Activated CD4-positive, alpha-beta T cell treated with anti-CD3 and anti-CD28 coated beads for 4 hours (primary cell): ENCODE data around the gene DLL4.
A peak's percentile ranks its signal among the peaks of the same experiment; 100 is the strongest.
"Not testable (repeated sequence)": the region's sequence is repeated elsewhere in the genome, so short reads cannot be mapped to it uniquely, and the experiment has no call there.

Experiments used
- DNase-seq, 2 donors: peaks; one replicate each; pipeline ENCODE4 v3.0.0-alpha.2; 2020

Gene DLL4

DNA sequence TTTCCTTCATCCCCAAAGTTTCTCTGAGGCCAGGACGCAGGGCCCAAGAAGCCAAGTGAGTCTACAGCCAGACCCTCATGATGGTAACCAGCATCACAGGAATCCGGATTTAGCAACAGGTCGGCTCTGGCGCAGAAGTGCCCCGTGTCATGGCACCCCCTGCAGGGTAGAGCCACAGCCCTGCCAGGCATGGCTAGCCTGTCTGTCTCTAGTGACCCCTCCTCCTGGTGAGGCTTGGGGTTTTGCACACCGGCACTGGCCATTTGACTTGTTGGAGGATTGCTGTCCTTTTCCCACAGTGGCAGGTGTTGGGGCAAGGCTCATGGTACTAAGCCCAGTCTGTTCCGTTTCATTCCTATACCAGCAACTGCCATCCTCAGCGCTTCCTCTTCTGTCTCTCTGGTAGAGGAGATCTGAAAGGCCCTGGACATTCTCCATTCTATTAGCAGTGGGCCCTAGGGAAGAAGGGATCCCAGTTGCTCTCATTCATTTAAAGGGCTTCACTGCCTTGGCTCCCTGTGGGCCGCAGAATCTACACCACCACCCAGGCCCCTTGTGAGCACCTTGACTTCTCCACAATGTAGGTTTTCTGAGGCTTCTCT is 14.7 kb downstream of the DLL4 start:
- DNase-seq, result no peak

DNA sequence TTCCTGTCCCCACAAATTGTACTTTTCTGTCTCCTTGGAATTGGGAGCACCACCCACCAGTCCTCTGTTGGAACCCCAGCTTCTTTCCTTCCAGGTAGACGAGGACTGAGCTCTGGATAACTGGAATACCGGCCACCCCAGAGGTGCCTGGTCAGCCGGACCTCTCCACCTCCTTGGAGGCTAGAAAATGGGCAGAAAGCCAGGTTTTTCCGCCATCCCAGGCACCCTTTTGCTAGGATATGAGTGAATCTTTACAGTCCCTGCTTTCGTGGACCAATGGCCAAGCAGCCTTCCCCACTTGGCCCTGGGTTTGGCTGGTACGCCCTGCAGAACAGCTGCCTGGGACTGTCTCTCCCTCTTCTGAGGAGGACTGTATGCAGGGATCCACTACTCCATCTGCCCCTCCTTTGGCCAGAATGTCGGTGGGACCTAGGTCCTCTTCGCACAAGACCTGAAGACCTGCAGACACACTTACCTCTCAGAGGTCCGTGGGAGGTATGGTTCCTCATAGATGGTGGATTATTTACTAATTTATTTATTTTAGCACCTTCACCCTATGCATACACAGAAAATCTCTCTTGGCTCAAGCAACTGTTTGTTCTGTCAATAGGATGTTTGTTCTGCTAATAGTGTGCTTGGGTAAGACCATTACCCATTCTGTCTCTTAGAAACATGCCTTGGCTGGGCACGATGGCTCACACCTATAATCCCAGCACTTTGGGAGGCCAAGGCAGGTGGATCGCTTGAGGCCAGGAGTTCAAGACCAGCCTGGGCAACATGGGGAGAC is 15.6 kb downstream of the DLL4 start:
- DNase-seq, result no peak

- no peak for DNase-seq
Observed at GRCh38 chr15:40948706-40949473, 19.8 kb downstream of the DLL4 start.

- no peak for DNase-seq
Observed at GRCh38 chr15:40949756-40950207, 20.6 kb downstream of the DLL4 start.

GRCh38 chr15:40951764-40952163 is 22.6 kb downstream of the DLL4 start:
- no peak for DNase-seq

GRCh38 chr15:40952301-40952900 is 23.3 kb downstream of the DLL4 start:
- no peak for DNase-seq

DNA sequence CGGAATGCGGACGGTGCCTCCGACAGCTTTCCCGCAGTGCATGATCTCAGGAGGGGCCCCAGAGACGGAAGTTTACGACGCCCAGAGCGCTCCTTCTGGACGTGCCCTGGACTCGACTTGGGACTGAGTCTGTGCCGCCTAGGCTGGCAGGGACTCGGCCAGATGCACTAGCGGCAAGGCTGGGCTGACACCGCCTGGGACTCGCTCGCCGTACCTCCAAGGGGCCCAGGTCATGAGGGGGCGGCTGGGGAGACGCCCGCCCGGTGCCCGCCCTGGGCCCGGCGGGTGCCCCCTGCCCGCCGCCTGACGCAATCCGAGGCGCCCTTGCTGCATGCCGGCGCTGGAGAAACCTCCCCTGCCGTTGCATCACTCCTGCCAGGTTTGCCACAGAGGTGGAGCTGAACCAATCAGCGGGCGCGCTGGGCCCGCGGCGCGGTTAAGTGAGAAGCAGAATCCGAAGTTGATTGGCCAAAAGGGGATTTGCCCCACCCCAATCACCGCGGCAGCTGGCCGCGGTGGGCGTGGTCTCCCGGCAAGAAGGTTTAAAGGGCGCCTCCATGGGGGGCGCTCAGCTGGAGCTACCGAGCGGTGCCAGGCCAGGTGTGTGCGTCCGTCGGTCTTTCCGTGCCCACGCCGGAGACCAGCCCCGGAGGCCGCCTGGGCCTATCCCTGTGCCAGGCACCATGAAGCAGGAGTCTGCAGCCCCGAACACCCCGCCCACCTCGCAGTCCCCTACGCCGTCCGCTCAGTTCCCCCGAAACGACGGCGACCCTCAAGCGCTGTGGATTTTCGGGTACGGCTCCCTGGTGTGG is 24.0 kb downstream of the DLL4 start, which contains the start of gene CHAC1:
Gene CHAC1, plus strand, starts transcription at position 571 of the 812 bp plus-strand sequence. Its CDS starts 113 bp downstream, at position 684.
- DNase-seq, result peak; percentile 96

DNA sequence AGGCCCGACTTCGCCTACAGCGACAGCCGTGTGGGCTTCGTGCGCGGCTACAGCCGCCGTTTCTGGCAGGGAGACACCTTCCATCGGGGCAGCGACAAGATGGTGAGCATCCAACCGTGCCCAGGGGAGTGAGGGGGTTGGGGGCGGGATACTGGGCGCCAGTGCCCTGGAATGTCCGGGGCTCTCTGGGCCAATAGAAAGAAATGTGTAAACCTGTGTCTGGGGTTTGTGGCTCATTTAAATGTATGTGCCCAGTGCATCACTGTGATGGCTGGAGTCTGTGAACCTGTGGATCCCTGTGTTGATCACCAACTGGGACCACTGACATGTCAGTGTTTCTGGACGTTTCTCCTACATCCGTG is 24.6 kb downstream of the DLL4 start:
- DNase-seq, result no peak

- DNase-seq, result not testable (repeated sequence)
Observed at GRCh38 chr15:40954158-40954848, 25.2 kb downstream of the DLL4 start.

GRCh38 chr15:40955141-40955903 is 26.2 kb downstream of the DLL4 start:
- no peak for DNase-seq

- DNase-seq, result no peak
Observed at GRCh38 chr15:40955930-40956540, 26.9 kb downstream of the DLL4 start.

DNA sequence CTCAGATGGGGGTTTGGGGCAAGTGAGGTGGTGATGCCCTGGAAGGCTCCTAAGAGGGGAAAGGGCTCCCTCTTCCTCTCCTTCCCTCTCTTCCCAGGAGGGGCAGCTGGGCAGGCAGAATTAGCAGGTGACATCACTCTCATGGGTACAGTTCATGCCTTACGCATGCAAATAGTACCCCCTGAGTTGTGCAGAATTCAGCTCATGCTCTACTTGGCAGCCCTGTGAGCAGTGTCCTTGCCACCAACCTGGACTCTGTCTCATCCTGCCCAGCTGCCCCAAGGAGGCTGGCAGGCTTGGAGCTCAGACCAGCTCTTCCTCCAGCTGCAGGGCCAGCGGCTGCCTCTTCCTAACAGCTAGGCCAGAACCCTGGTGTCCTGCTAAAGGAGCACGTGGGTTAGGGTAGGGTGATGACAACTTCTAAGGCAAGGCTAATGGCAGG is 27.4 kb downstream of the DLL4 start:
- no peak for DNase-seq

- no peak for DNase-seq
Observed at GRCh38 chr15:40957041-40957555, 28.0 kb downstream of the DLL4 start.

DNA sequence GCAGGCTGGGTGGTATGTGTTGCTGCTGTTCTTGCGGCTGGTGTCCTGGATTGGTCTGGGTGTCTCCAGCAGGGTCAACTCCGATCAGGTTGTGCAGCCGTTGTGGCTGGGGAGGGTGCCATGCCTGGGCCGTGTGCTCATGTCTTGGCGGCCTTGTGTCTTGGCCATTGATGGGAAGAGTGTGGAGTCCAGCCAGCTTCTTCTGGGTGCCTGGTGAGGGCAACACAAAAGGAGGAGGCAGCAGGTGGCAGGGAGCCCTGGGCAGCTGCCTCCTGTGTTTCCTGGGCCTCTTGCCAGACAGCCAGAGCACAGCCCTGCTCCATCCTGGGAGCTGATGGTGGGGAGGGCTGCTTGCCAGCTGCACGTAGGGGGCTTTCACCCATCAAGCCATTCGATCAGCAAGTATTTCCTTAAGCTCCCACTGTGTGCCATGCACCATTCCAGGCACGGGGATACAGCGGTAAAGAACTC is 28.5 kb downstream of the DLL4 start:
- no peak for DNase-seq

DNA sequence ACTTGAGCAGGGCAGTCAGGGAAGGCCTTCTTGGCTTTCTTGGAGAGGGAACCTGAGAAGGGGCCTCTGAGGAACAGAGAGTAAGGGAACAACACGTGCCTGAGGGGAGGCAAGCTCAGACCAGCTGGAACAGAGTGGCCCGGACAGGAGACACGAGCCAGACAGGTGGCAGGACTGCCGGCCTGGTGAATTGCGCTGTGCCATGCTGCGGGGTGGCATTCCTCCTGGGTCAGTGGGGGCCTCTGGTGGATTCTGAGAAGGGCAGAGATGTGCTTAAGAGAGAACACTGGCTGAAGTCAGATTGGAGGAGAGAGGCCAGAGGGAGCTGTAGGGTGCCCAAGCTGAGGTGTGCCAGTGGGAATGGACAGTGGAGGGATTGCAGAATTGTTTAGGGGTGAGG is 29.0 kb downstream of the DLL4 start:
- DNase-seq, result no peak

- no peak for DNase-seq
Observed at GRCh38 chr15:40958723-40959122, 29.6 kb downstream of the DLL4 start.

DNA sequence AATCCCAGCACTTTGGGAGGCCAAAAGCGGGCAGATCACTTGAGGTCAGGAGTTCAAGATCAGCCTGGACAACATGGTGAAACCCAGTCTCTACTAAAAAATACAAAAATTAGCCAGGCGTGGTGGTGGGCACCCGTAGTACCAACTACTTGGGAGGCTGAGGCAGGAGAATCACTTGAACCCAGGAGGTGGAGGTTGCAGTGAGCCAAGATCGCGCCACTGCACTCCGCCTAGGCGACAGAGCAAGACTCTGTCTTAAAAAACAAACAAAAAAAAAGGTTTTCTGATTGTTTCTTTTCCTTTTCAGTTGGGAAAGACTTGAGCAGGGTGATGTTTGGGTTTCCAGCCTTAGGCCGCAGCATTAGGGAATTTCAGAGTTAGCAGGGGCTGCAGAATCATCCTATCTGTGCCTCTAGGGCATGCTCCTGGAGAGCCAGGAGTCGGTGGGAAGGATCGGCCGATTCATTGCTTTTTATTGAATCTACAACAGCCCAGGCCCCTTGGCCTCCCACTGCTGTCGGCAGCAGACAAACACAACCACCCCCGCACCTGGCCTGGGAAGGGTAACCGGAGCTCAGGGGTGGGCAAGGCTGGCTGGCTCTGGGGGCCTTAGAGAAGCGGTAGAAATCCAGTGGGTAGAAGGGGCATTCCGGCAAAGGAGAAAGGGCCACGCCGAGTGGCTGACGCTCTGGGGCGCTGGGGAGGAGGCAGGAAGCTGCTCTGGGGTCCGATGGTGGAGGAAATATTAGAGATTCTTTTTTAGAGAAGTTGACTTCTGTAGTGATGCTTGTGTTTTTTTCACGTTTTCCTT is 30.4 kb downstream of the DLL4 start:
- no peak for DNase-seq

DNA sequence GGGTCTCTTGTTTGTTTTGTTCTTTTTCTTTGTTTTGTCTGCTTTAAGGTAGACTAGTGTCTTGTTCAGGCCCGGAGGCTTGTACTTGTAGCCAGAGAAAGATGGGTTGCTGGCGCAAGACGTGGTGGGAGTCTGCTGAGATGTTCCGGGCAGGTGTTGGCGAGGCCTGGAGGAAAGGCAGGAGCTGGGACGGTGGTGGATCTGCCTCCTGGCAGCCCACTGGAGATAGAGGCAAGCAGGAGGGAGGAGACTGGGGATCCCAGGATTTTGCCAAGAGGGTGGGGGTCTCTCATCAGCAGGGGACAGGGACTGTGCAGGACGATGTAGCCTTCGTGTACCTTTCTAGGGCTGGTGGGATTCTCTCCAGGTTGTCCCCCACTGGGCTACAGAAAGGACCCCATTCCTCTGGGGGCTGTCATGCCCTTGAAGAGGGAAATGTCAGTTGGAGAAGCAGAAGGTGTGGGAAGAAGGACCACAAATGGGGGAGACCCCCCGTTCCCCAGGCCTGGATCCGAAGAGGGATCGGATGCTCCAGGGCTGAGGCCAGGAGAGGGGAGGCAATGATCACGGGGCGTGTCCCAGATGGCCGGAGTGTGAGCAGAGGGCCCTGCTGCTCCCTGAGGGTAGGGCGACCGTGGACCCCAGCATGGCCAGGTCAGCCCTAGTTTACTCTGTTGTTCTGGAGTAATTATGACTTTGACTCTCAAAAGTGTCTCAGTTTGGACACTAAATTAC is 31.2 kb downstream of the DLL4 start:
- no peak for DNase-seq
